HG02981 (cell line): ENCODE measurements around the gene CSTF3.
"Not testable (repeated sequence)": the region's sequence is repeated elsewhere in the genome, so short reads cannot be mapped to it uniquely, and the experiment has no call there.

Experiments used
- ATAC-seq: cut with Tn5 transposase; IDR thresholded peaks from one replicate; pipeline ENCODE4 v1.9.1; 2021; ENCODE audit warnings: mild to moderate bottlenecking, moderate library complexity; ENCODE audit not compliant: unreplicated experiment

CSTF3 gene

GRCh38 chr11:33161120-33162005, at the start of gene CSTF3:
Gene CSTF3, minus strand, starts transcription at chr11:33161480. Its CDS starts 155 bp downstream, at chr11:33161325.
- peak; percentile 82 for ATAC-seq

- no peak for ATAC-seq
Measured at GRCh38 chr11:33208150-33208549, 46.9 kb upstream of the CSTF3 start.

GRCh38 chr11:33207408-33207985, 46.2 kb upstream of the CSTF3 start:
- no peak for ATAC-seq

GRCh38 chr11:33197915-33198727, 36.8 kb upstream of the CSTF3 start:
- ATAC-seq: no peak

- ATAC-seq: no peak
Measured at GRCh38 chr11:33195462-33196173, 34.3 kb upstream of the CSTF3 start.

GRCh38 chr11:33194455-33194854, 33.2 kb upstream of the CSTF3 start:
- ATAC-seq: no peak

GRCh38 chr11:33191467-33191866, 30.2 kb upstream of the CSTF3 start:
- no peak for ATAC-seq

- no peak for ATAC-seq
Measured at GRCh38 chr11:33187998-33188722, 26.9 kb upstream of the CSTF3 start.

- ATAC-seq: no peak
Measured at GRCh38 chr11:33185756-33186155, 24.5 kb upstream of the CSTF3 start.

- ATAC-seq: no peak
Measured at GRCh38 chr11:33182246-33182878, 21.1 kb upstream of the CSTF3 start.

GRCh38 chr11:33179348-33179803, 18.1 kb upstream of the CSTF3 start:
- ATAC-seq: no peak

- ATAC-seq: no peak
Measured at GRCh38 chr11:33178443-33179180, 17.3 kb upstream of the CSTF3 start.

GRCh38 chr11:33177676-33178336, 16.5 kb upstream of the CSTF3 start:
- ATAC-seq: no peak

- not testable (repeated sequence) for ATAC-seq
Measured at GRCh38 chr11:33176760-33177159, 15.5 kb upstream of the CSTF3 start.

- no peak for ATAC-seq
Measured at GRCh38 chr11:33172996-33173395, 11.7 kb upstream of the CSTF3 start.

GRCh38 chr11:33172345-33172744, 11.1 kb upstream of the CSTF3 start:
- no peak for ATAC-seq

- ATAC-seq: no peak
Measured at GRCh38 chr11:33171251-33171650, 10.0 kb upstream of the CSTF3 start.

- no peak for ATAC-seq
Measured at GRCh38 chr11:33168709-33169200, 7.5 kb upstream of the CSTF3 start.
